UCSD-AML1 (cell line): ENCODE measurements around the gene GRAMD1B.

ENCODE experiments used
- DNase-seq: peaks from one replicate; lab custom pipeline; 2025; ENCODE audit not compliant: unreplicated experiment; lab: John Stamatoyannopoulos, UW

The GRAMD1B gene

DNA sequence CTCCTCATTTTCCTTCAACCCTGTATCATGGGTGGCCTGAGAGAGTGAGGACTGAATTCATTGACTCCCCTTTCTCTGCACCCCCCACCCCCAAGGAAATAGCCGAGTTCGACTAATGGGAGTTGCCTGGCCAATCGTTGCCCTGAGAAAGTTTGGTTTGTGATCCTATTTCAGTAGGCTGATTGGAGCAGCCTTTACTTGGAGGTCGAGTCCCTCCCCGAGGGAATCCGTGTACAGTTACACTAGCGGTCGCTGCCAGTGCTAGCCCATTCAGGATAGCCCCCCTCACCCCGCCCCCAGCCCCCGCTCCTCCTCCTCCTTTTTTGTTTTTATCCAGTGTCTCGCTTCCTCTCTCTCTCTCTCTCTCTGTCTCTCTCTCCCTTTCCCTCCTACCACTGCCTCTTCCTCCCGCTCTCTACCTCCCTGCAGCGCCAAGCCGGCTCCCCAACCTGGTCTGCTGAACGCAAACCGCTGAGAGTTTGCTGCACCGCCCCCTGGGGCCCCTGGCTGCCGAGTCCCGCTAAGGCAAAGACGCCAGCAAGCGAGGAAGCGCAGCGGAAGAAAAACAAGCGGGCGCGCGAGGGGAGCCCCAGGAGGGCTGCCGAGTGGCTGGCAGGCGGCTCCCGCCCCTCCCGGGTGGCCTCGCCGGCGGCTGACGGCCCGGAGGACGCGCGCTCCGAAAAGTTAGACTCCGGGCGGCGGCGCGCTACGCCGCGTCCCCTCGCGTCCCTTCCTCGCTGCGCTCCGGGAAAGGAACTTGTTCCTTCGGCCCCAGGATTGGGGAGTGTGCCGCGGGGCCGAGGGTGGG, at the start of gene GRAMD1B:
Gene GRAMD1B, plus strand, starts transcription at position 357 of the 808 bp plus-strand sequence. CDS start 524 bp downstream, outside the sequence.
- peak; percentile 55 for DNase-seq

DNA sequence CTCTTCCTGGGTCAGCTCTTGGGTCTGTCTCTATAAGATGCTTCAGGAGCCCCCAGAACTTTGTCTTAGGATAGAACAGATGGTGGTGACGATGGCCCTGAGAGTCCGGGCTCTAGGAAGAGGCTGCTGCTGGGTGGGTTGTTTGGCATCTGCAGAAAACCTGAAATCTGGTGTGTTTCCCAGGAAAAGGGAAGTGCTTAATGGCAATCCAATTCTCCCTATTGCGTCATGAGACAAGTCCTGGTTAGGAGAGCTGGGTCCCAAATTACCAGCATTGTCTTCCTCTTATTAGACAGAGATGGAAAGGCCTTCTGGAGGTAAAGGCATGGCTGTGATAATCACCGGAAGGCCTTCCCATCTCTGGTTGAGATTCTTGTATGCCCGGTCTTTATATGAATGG, 48.9 kb upstream of the GRAMD1B start:
- no peak for DNase-seq

DNA sequence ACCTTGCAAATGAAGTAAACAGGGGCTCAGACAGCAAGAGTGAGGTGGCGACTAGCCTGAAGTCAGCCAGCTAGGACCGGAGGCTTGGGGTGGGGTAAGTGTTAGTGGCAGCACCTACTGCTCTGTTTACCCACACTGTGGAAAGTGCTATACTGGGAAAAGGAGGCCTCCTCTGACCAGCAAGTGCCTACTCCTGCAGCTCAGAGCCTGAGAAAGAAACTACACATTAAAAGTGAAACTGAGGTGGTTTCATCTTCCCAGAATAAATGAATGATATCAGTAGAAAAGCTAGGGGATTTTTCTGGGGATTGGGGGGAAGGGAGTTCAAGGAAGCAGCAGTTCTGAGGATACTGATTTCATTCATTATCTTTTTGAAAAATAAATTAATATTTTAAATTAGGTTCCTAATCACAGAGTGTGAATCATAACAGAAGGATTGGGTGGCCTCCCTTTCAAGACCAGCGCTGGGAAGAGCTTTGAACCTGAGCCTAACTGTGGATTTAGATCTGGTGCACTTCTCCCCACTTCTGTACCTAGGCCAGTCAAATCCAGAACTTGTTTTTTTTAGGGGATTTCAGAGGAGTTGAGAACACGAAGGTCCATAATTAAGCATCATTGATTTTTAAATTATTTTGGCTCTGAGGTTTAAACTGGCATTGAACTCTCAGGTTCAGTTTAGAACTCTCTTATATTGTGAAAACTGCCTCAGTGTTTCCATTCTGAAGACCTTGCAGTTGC, 48.1 kb upstream of the GRAMD1B start:
- DNase-seq: no peak

DNA sequence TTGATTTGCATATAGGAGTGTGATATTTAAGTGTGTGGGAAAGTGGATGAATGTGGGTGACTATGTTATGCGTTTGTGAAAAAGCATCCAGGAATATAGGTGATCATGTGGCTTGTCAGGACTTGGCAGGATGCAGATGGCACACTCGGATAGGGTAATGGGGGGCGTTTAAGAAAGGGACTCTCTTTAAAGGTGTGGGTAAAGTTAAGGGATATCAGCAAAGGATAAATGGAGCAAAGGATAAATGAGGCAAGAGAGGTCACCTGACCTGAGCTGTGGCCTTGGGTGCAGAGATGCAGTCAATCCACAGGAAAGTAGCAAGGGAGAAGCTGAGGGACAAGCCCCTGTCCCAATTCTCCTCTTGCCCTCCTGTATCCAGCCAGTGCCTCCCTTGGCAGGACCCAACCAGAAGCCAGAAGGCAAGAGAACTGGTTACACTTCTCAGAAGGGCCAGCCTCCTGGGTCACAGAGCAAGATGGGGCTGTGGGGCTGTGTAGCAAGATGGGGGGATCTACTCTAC, 47.5 kb upstream of the GRAMD1B start:
- DNase-seq: no peak

DNA sequence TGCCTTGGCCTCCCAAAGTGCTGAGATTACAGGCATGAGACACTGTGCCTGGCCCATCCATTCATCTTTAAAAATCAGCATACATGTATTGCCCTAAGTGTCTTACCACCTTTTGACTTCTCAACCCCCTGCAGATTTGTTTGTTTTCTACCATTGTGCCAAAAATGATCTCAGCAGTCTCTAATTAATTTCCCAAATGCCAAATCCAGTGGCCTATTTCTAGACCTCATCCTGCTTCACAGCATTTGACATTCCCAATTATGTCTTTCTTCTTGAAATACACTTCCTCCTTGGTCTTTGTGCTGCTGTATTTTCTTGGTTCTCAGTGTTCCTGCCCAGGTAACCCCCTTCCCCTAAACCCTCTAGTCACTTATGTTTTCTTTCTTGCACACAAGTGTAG, 46.0 kb upstream of the GRAMD1B start:
- no peak for DNase-seq

DNA sequence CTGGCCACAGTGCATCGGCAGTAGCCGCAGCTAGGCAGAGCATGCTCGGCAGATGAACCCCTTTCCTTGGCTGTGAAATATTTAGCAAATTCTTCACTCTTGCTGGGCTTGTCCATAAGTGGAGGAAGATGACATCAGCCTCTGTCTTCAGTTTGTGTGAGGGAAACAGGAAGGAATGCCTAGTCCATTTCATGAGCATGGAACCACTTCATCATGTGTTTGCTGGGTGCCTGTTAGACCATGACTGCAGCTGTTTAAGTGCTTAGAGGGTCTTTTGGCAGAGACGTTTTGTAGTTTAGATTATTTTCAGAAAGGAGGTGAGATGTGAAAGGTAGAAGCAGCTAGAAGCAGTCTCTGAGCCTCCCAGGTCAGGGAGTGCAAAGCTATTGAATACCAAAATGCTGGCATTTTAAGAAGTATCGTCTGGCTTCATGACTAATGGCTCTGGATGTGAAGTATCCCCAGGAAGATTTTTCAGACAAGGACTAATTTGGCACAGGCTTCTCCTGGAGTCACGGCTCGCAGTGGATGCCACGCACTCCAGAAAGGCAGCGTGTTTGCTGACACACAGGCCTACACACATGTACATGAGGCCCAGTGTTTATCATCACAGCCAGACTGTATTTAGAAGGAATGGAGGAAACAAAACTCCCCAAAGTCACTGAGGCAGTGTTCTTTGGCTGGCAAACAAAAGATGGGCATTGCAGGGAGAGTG, 43.1 kb upstream of the GRAMD1B start:
- DNase-seq: no peak

DNA sequence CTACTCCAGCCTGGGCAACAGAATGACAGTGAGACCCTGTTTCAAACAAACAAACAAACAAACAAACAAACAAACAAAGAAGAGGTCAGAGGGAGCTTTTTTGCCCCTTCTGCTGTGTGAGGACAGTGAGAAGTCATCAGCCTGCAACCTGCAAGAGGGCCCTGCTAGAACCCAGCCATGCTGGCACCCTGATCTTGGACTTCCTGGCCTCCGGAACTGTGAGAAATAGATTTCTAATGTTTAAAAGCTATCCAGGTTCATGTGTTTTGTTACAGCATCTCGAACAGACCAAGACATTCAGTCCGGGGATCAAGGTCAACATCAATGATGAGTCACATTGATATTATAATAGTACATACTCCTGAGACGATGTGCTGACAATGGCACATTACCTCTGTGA, 41.4 kb upstream of the GRAMD1B start:
- no peak for DNase-seq

DNA sequence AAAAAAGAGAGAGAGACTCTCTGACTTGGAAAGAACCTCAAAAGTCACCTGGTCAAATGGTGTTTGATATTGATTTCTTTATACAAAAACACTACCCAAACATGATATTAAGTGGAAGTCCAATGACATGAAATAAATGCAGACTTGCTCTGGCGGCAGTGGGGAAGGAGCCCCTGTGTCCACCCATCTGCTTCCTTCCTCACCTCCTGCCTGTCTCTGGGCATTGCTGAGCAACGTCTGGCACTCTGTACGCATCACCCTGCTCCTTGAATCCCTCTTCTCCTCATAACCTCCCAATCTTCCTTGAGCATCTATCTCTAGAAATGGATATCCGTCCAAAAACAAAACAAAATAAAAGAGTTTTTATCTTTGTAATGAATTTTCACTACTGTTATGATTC, 39.9 kb upstream of the GRAMD1B start:
- DNase-seq: no peak

DNA sequence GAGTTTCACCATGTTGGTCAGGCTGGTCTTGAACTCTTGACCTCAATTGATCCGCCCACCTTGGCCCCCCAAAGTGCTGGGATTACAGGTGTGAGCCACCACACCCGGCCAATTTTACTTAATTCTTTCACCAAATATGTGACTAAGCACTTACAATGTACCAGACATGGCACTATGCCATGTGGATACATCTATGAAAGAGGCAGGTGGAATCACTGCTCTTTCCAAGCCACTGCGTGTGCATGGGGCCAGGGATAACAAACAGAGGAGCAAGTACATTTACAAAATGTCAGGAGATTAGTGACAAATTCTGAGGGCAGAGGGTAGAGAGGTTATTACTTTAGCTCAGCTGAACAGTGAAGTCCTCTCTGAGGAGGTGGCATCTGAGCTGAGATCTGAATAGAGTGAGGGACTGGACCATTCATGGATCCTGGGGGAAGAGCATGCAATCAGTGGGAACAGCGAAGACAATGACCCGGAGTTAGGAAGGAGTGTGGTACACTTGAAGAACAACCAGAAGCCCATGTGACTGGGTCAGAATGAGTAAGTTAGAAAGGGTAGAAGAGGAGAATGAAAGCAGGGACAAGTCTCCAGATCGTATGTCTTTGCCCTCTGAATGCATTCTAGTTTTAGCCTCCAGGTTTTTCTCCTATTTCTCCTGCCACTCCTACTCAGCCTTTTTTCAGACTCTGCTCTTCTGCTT, 38.3 kb upstream of the GRAMD1B start:
- DNase-seq: no peak

DNA sequence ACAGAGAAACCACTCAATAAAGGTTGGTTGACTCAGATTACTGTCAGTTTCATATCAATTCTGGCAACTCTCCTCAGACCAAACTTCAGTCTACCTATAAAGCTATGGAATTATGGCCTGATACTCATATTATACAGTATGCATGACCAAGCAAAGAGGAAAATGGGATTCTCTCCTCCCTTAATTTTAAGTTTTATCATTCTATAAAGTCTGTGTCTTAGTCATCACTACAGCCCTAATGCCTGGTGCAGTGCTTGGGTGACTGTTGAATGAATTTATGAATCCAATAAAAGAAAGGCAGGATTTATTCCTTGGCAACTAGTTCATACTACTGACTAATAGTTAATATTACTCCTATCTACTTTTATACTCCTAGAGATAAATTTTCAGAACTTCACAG, 37.6 kb upstream of the GRAMD1B start:
- no peak for DNase-seq

DNA sequence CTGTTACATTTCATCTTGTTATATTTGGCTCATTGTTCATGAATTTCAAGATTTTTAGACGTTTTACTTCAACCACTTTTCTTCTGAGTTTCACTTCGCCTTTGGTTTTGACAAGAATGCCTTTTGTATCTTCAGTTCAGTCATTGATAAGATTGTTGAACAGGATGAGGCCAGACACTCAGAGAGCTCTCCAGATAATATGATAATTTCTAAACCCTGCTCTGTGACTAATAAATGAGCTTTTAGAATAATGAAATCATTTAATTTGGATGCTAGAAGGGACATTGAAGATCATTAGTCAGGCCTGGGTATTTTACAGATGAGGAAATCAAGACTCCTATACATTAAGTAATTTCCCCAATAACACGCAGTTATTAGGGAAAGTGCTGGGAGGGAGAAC, 37.2 kb upstream of the GRAMD1B start:
- no peak for DNase-seq

DNA sequence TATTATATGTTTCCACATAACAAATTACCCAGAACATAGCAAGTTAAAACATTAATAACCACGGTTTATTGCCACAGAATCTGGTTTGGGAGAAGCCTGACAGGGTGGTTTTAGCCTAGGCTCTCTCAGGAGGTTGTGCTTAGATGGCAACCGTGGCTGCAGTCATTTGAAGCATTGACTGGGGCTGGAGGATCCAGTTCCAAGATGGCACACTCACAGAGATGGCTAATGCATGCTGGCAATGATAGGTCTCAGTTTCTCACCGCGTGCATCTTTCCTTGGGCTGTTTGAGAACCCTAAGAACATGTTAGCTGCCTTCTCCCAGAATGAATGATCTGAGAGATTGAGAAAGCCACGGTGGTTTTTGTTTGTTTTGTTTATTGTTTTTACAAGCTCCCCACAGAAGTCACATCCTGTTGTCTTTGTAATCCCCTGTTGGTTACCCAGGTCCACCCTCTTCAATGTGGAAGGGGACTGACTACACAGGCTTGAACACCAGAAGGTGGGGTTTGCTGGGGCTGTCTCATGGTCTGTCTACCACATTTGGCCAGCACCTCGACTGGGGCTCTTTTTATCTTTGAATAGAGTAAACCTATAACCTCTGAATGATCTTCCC, 36.6 kb upstream of the GRAMD1B start:
- DNase-seq: no peak

DNA sequence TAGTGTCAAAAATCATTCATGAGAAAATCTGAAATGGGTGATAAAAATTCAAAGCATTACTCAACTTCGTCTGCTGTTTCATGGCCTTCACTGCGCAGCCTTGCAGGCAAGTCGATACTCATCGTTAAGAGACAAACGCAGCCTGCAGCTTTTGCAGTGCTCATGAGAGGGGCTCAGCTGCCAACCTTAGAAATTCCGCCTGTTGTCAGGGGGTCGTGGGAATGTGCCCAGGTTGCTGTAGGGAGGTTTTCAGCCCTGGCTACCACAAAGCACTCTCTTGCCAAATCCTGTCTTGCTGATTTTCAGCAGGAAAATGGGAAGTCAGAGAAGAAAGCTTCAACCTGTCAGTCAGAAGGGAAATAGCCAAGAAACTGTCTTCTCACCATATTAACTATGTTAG, 25.4 kb upstream of the GRAMD1B start:
- DNase-seq: no peak

DNA sequence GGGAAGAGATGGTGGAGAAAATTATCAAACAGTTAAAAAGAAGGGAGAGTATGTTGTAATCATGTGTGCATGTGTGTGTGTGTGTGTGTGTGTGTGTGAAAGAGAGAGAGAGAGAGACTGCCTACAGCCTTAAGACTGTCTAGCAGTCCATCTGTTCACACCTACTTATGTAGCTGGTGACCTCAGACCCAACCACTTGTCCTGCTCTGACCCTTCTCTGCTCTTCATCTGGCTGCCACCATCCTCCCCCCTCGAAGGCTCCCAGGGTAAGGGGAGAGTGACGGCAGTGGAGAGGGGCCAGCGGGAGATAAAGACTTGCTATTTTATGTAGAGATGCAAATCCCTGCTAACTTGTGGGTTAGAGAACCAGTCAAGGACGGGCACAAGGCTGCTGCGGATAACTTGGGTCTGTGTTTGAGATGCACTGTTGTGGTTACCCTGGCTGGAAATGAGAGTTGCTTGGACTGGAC, 24.9 kb upstream of the GRAMD1B start:
- DNase-seq: no peak

DNA sequence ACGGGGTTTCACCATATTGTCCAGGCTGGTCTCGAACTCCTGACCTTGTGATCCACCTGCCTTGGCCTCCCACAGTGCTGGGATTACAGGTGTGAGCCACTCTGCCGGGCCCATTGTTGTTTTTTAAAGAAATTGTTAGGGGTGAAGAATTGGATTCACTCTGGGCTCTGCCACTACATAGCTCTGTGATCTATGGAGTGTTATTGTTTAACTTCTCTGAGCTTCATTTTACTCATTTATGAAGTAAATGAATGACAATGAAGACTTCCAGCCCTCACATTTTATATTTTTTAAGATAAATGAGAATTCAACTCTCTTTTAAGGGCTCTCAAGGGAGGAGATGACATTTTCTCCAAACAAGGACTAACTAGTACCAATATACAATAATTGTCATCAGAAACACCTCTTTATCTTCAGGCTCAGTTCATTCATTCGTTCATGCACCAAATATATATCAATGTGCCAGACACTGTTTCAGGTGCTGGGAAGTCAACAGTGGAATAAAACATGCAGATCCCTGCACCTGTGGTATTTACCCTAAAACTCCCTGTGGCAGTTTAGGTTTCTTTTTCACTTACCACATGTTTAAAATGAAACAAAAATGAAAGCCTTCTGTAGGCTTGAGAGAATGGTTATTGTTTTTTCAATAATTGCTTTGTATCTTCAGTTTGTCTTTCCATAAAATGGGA, 23.5 kb upstream of the GRAMD1B start:
- DNase-seq: no peak

DNA sequence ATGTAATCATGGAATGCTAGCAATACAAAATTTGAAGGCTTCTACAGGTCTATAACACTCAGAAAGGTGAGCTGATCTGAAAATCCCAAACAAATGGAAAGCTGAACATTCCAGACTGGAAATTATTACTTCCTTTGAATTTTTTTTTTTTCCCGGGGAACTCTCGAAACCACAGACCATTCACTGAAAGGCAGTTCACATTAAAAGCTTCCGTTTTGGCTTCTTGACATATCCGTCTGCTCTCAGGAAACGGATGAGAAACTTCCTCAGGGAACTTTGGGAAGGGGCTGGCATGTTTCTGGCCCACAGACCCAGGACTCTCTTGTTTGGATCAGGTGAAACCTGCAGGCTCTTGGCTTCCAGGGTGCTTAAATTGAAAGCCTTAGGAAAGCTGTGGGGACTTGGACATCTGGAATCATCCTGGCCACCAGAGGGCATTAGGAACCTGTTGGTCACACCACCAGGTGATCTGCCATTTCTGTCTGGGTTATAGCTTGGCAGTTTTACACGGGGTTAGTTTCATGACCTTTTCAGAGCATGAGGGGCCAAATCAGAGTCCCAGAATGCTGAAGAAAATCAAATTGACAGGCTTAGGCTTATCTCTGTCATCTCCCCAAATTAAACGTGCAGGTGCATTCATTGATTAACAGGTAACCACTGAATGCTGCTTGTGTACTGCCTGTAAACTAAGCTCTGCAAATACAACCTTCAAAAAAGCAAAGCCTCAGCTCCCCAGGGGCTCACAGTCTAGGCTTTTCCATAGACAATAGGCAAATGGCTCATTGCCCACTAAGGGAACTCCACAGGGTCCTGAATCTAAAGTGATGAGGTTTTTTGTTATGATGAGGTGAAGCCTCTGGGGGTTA, 22.7 kb upstream of the GRAMD1B start:
- DNase-seq: peak; percentile 44

DNA sequence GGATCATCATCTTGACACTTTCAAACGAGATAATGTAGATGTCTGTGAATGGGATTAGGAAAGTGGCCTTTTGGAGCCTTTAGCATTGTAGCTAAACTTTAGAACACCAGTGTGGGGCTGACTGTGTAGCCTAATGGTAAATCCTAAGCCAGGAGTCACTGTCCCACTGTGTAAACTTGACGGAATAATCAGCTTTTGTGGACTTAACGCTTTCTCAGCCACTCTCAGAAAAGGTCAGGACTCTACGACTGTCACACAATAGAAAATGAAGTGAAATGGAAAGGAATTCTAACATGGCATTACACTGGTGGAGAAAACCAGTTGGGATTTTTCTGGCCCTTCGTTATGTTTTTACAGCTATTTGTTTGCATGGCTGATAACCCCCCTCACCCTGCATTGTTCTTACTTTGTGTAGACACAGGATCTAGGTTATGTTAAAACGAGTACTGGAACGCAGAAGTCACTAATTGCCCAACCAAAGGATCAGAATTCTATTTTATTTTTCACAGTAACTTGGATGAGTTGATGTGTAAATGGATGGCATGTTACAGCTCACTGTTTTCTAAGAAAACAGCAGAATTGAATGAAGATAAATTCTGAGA, 22.0 kb upstream of the GRAMD1B start:
- no peak for DNase-seq

DNA sequence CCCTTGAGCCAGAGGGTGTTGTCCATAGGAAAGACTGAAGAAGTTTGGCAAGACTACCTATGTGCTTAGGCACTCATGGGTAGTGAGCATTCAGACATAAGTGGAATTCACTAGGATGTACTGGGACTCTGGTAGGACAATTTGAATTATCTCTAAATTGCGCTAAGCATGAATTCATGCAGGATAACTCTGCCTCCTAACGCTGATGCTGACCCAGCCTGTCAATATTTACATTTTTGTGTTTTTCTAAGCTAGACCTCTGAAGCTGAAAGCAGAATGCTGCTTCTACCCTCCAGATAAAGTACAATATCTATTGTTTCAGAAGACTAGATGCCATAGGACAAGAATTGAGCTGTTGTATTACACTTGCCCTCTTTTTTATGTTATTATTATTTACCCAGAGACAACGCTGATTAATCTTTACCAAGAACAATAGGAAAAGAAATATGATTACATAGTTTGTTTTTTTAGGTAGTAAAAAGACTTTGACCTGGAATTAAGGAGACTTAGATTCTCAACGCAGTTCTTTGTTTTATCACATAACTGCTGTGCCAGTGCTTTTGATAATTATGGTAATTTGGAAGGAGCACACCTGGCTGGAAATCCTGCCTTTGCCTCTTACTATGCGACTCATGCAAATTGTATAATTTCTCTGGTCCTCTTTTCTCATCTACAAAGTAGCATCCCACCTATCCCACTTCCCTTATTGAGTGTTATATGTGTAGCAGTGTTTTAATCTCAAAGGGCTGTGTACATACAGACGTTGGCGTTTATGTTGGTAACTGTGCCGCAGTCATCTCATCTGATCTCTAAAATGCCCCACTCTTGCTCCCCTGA, 21.2 kb upstream of the GRAMD1B start:
- DNase-seq: no peak
